SK-MEL-5 (cell line): ENCODE results near the gene CWF19L2. TPM values are rescaled to one million over a fixed set of nuclear protein-coding genes. Genes with fewer than 3 reads are reported as not detected.

Experiments used
- DNase-seq: peaks from one replicate; pipeline ENCODE4 v3.0.0-alpha.2; 2016; ENCODE audit warnings: low read depth, low spot score
- in situ Hi-C: cut with HindIII; loops from 2 replicates; pipeline ENCODE4 v1.10.0; 2016; ENCODE audit warnings: low sequenced_read_pairs, high pct_unique_total_duplicates, low pct_unique_long_range_greater_than_20kb
- total RNA-seq: library from RNA; depleted of rRNA; stranded (reverse); fragments of >200 nt; shearing (Covaris generic); gene quantifications from 2 replicates; pipeline ENCODE4 v1.2.3, GENCODE V29; 2014; rRNA removed

The CWF19L2 gene
- total RNA-seq, 1 experiment from 2014 or later: 9.0 TPM

- in situ Hi-C loops: no loop called here
- no peak for DNase-seq
These were observed 87.2 kb downstream of the CWF19L2 start for GRCh38 chr11:107370390-107370789.

DNA sequence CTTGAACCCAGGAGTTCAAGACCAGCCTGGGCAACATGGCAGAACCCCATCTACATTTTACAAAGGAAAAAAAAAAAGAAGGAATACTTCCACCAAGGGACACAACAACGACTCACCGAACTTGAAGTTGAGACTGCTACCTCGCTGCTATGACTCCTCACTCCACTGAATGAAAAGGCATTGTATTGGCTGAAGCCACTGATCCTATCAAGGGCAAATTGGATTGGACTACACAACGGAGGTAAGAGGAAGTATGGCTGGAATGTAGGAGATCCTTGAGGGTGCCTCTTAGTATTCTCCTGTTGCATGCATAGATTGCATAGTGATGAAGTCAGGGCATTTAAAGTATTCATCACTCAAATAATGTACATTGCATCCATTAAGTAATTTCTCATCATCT lies 97.9 kb downstream of the CWF19L2 start:
- in situ Hi-C loops: no loop called here
- no peak for DNase-seq

DNA sequence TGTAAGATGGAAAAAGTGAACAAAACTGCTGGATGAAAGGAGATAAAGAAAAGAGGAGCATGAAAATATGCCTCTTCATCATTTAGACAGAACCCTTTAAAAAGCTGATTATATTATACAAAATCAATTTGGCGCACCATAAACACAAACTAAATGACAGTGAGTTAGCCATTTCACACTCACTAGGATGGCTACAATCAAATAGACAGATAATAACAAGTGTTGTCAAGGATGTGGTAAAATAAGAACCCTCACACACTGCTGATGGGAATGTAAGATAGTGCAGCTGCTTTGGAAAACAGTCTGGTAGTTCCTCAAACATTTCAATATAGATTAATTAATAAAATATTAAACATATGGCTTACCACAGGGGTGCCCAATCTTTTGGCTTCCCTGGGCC lies 99.7 kb downstream of the CWF19L2 start:
- in situ Hi-C loops: no loop called here
- DNase-seq: no peak

DNA sequence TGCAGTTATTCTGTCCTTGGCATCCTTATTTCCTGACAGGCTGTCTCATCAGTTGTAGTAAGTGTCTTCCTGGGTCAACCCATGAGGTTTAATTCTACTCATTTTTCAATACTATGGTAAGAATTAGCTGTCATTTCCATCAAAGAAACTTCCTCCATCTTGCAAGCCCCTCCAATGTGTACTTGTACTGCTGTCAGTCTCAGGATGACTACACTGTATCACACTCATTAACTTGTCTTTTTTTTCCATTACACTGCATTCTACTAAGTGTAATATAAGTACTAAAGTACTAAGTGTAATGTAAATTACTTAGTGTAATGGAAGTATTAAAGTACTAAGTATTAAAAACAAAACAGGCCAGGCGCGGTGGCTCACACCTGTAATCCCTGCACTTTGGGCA lies 102.8 kb downstream of the CWF19L2 start:
- DNase-seq: no peak
- in situ Hi-C loops: no loop called here

GRCh38 chr11:107337917-107338316 lies 119.7 kb downstream of the CWF19L2 start:
- in situ Hi-C loops: no loop called here
- no peak for DNase-seq

- in situ Hi-C loops: no loop called here
- no peak for DNase-seq
These were observed 125.9 kb downstream of the CWF19L2 start for GRCh38 chr11:107331728-107332127.

GRCh38 chr11:107329164-107329563 lies 128.5 kb downstream of the CWF19L2 start:
- no peak for DNase-seq
- in situ Hi-C loops: no loop called here

GRCh38 chr11:107316426-107316825 lies 141.2 kb downstream of the CWF19L2 start:
- DNase-seq: no peak
- in situ Hi-C loops: no loop called here

DNA sequence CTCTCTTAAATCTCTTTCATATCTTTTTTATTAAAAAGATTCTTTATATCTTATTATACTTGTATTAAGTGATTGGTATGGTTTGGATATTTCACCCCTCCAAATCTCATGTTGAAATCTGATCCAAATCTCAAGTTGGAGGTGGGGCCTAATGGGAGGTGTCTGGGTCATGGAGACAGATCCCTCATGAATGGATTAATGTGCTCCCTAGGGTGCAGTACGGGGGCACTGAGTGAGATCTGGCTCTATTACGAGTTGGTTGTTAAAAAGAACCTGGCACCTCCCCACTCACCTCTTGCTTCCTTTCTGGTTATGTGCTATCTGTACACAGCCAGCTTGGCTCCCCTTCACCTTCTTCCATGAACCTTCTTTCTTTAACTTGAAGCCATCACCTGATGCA lies 149.6 kb downstream of the CWF19L2 start:
- in situ Hi-C loops: no loop called here
- no peak for DNase-seq

- in situ Hi-C loops: no loop called here
- DNase-seq: no peak
These were observed 155.7 kb downstream of the CWF19L2 start for GRCh38 chr11:107301878-107302277.

DNA sequence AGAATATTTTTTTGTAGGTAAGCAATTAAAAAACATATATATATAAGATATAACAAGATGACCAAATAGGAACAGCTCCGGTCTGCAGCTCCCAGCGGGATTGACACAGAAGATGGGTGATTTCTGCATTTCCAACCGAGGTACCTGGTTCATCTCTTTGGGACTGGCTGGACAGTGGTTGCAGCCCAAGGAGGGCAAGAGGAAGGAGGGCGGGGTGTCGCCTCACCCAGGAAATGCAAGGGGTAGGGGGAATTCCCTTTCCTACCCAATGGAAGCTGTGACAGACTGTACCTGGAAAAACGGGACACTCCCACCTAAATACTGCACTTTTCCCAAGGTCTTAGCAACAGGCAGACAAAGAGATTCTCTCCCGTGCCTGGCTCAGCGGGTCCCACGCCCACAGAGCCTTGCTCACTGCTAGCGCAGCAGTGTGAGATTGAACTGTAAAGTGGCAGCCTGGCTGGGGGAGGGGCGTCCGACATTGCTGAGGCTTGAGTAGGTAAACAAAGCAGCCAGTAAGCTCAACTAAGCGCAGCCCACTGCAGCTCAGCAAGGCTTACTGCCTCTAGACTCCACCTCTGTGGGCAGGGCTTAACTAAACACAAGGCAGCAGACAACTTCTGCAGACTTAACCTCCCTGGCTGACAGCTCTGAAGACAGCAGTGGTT lies 163.8 kb downstream of the CWF19L2 start:
- no peak for DNase-seq
- in situ Hi-C loops: no loop called here

- in situ Hi-C loops: no loop called here
- DNase-seq: no peak
These were observed 175.4 kb downstream of the CWF19L2 start for GRCh38 chr11:107282195-107282594.

Other genes starting within 250 kb of the CWF19L2 start
- gene ALKBH8, start 107.9 kb upstream of the CWF19L2 start, total RNA-seq: 5.9 and 7.1 TPM in 2 replicates
- 0.56 and 0.77 TPM in 2 replicates for gene ELMOD1, start 133.3 kb upstream of the CWF19L2 start, total RNA-seq